HUES48 (cell line): Measurements from ENCODE around the gene MYL11.

Experiments
- H3K27ac ChIP-seq: one replicate; pipeline ENCODE4 v1.7.0; 2013; ENCODE audit warnings: low read depth, low read length, inconsistent platforms
- H3K27me3 ChIP-seq: 2 replicates; pipeline ENCODE4 v1.6.1; 2013; ENCODE audit warnings: mild to moderate bottlenecking, low read length; ENCODE audit not compliant: control insufficient read depth, insufficient read depth
- H3K36me3 ChIP-seq: 2 replicates; pipeline ENCODE4 v1.6.1; 2013; ENCODE audit warnings: low read length; ENCODE audit not compliant: control insufficient read depth, insufficient read depth
- H3K4me1 ChIP-seq: 2 replicates; pipeline ENCODE4 v1.6.1; 2013; ENCODE audit warnings: mild to moderate bottlenecking, low read length; ENCODE audit not compliant: control insufficient read depth, insufficient read depth
- H3K4me3 ChIP-seq: 2 replicates; pipeline ENCODE4 v1.5.1; 2013; ENCODE audit warnings: mild to moderate bottlenecking, low read depth, low read length
- H3K9ac ChIP-seq: 2 replicates; pipeline ENCODE4 v1.6.1; 2013; ENCODE audit warnings: mild to moderate bottlenecking, low read depth, low read length, moderate library complexity
- H3K9me3 ChIP-seq: 2 replicates; pipeline ENCODE4 v1.6.1; 2013; ENCODE audit warnings: low read length; ENCODE audit not compliant: control insufficient read depth, insufficient read depth

MYL11 gene

GRCh38 chr16:30371248-30371816 is 3.3 kb upstream of the MYL11 start:
- H3K4me3 ChIP-seq = peak overlapping the region; percentile 65
- peaks cover 11% of the 10 kb centered on the region; the same call in 1 of the 2 replicates for H3K4me1 ChIP-seq
- H3K27me3 ChIP-seq = no peaks in the 10 kb centered on the region
- peaks cover 3% of the 10 kb centered on the region; the same call in 1 of the 2 replicates for H3K36me3 ChIP-seq
- no peaks in the 10 kb centered on the region for H3K9me3 ChIP-seq
- peak overlapping the region; percentile 57 for H3K27ac ChIP-seq
- no peak overlapping the region for H3K9ac ChIP-seq

- H3K9me3 ChIP-seq = no peaks in the 10 kb centered on the region
- H3K4me1 ChIP-seq = peaks cover 14% of the 10 kb centered on the region
- no peaks in the 10 kb centered on the region for H3K27me3 ChIP-seq
- H3K9ac ChIP-seq = no peak overlapping the region
- no peak overlapping the region for H3K27ac ChIP-seq
- no peak overlapping the region for H3K4me3 ChIP-seq
- H3K36me3 ChIP-seq = no peaks in the 10 kb centered on the region
Measured at GRCh38 chr16:30372038-30372712, 2.4 kb upstream of the MYL11 start.

- no peaks in the 10 kb centered on the region for H3K9me3 ChIP-seq
- peaks cover 16% of the 10 kb centered on the region for H3K4me1 ChIP-seq
- H3K9ac ChIP-seq = no peak overlapping the region
- no peak overlapping the region for H3K27ac ChIP-seq
- H3K4me3 ChIP-seq = no peak overlapping the region
- no peaks in the 10 kb centered on the region for H3K27me3 ChIP-seq
- H3K36me3 ChIP-seq = no peaks in the 10 kb centered on the region
Measured at GRCh38 chr16:30372725-30373124, 1.9 kb upstream of the MYL11 start.

GRCh38 chr16:30375864-30376263 is 1.3 kb downstream of the MYL11 start:
- no peak overlapping the region for H3K9ac ChIP-seq
- H3K9me3 ChIP-seq = no peaks in the 10 kb centered on the region
- no peak overlapping the region for H3K27ac ChIP-seq
- H3K4me1 ChIP-seq = peaks cover 6% of the 10 kb centered on the region
- no peaks in the 10 kb centered on the region for H3K36me3 ChIP-seq
- H3K27me3 ChIP-seq = no peaks in the 10 kb centered on the region
- H3K4me3 ChIP-seq = no peak overlapping the region

GRCh38 chr16:30376461-30376902 is 1.9 kb downstream of the MYL11 start:
- Histone ChIP-seq H3K27ac (no peak overlapping the region), H3K9ac (no peak overlapping the region), H3K27me3 (no peaks in the 10 kb centered on the region), H3K9me3 (no peaks in the 10 kb centered on the region), H3K36me3 (no peaks in the 10 kb centered on the region), H3K4me3 (no peak overlapping the region), H3K4me1 (peaks cover 6% of the 10 kb centered on the region)

- Histone ChIP-seq H3K9me3 (no peaks in the 10 kb centered on the region), H3K4me3 (peak overlapping the region; percentile 80), H3K27me3 (no peaks in the 10 kb centered on the region), H3K27ac (peak overlapping the region; percentile 100), H3K4me1 (peaks cover 6% of the 10 kb centered on the region), H3K36me3 (no peaks in the 10 kb centered on the region), H3K9ac (peak overlapping the region; percentile 65)
Measured at GRCh38 chr16:30377050-30377811, 2.6 kb downstream of the MYL11 start.

- H3K27me3 ChIP-seq = no peaks in the 10 kb centered on the region
- peak overlapping the region; percentile 100 for H3K27ac ChIP-seq
- H3K4me1 ChIP-seq = peaks cover 6% of the 10 kb centered on the region
- H3K9ac ChIP-seq = peak overlapping the region; percentile 84
- H3K36me3 ChIP-seq = no peaks in the 10 kb centered on the region
- H3K9me3 ChIP-seq = no peaks in the 10 kb centered on the region
- peak overlapping the region; percentile 80 for H3K4me3 ChIP-seq
Measured at GRCh38 chr16:30377812-30378235, 3.2 kb downstream of the MYL11 start.

- no peaks in the 10 kb centered on the region for H3K27me3 ChIP-seq
- no peaks in the 10 kb centered on the region for H3K9me3 ChIP-seq
- H3K36me3 ChIP-seq = no peaks in the 10 kb centered on the region
- peak overlapping the region; percentile 100 for H3K27ac ChIP-seq
- H3K4me1 ChIP-seq = peaks cover 6% of the 10 kb centered on the region
- H3K4me3 ChIP-seq = peak overlapping the region; percentile 80
- H3K9ac ChIP-seq = peak overlapping the region; percentile 84
Measured at GRCh38 chr16:30378236-30379157, 3.9 kb downstream of the MYL11 start.

GRCh38 chr16:30379158-30379783 is 4.7 kb downstream of the MYL11 start:
- peaks cover 6% of the 10 kb centered on the region for H3K4me1 ChIP-seq
- H3K27ac ChIP-seq = peak overlapping the region; percentile 100
- no peaks in the 10 kb centered on the region for H3K9me3 ChIP-seq
- H3K27me3 ChIP-seq = no peaks in the 10 kb centered on the region
- H3K4me3 ChIP-seq = peak overlapping the region; percentile 80
- H3K36me3 ChIP-seq = no peaks in the 10 kb centered on the region
- H3K9ac ChIP-seq = peak overlapping the region; percentile 35; the same call in 1 of the 2 replicates
